ENCODE results near the gene ADGRL2.

- TF ChIP-seq CTCF (IDR thresholded peaks at IDR 0.05) (no peak), EZH2 (IDR thresholded peaks at IDR 0.05) (no peak)
Observed at GRCh38 chr1:81899214-81899821, 98.6 kb downstream of the ADGRL2 start.

Measured in neural progenitor cell (in vitro differentiated cells).